GM19397 (cell line): ENCODE data around the gene USP2.

ENCODE experiments used
- ATAC-seq: cut with Tn5 transposase; IDR thresholded peaks from one replicate; pipeline ENCODE4 v1.9.1; 2021; ENCODE audit warnings: mild to moderate bottlenecking, moderate library complexity; ENCODE audit not compliant: unreplicated experiment

The USP2 gene

GRCh38 chr11:119381181-119381988 is at the start of gene USP2:
TSS of gene USP2 (minus strand) at chr11:119381690. CDS start at chr11:119373480, 8,210 bp downstream.
- ATAC-seq, result peak; percentile 98

DNA sequence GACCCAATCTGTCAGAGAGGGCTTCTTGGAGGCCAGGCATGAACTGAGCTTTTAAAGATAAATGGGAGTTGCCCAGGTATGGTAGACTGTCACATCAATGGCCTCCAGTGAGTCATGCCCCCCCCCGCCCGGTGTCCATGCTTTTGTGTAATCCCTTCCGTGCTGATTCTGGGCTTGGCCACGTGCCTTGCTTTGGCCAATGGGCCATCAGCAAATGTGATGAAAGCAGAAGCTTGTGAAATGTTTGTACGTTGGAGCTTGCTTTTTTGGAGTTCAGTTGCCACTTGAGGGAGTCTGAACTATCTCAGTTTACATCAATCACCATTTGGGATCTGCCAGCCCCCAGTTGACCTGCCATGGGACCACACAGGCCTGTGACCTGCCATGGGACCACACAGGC is 45.8 kb upstream of the USP2 start:
- no peak for ATAC-seq

- ATAC-seq, result no peak
Observed at GRCh38 chr11:119426142-119426541, 44.7 kb upstream of the USP2 start.

- ATAC-seq, result no peak
Observed at GRCh38 chr11:119424775-119425174, 43.3 kb upstream of the USP2 start.

DNA sequence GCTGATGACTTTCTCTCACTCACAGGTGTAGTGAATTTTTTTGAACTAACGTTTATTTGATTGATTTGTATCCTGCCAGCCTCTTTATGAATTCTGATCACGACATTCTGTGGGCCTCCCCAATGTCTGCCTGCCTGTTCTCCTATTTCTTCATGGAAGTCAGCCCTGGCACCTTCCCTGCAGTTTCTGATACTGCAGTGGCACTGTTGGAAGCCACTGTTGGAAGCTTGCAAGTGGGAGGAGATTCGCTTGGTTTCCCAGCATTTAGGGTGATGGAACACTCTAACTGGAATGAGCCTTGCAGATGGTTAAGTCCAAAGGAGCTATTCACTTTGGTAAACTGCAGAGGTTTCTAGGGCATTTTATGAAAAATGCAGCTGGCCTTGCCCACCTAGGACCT is 42.8 kb upstream of the USP2 start:
- no peak for ATAC-seq

DNA sequence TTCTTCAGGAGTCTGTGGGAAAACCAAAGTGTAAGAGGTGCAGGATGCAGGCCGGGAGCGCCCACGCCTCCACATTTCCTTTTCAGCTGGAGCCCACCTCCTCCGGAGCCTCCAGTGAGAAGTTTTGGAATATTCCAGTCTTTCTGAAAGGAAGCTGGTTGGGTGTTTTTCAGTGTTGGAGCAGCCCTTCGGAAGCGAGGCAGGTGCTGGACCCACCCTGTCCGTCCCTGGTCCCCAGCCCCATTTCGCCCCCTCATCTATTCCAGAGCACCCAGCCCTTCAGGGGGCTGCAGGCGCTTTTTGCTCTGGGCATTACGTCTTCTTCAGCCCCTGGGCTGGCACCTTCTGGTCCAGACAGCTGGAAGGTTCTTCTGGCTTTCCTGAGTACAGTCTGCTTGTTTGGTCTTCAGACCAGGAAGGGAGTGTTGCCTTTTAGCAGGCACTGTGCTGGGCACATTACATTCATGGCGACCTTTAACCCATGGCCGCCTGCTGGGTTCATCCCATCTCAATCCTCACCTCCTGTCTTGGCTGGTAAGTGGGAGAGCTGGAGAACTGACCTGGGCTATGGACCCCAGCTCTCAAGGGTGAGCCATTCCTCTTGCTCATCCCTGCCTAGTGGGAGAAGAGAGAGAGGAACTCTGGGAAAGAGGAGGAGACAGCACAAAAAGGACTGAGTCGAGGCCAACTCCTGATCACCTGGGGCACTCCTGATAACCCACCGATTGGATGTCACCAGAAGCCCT is 42.2 kb upstream of the USP2 start:
- no peak for ATAC-seq

DNA sequence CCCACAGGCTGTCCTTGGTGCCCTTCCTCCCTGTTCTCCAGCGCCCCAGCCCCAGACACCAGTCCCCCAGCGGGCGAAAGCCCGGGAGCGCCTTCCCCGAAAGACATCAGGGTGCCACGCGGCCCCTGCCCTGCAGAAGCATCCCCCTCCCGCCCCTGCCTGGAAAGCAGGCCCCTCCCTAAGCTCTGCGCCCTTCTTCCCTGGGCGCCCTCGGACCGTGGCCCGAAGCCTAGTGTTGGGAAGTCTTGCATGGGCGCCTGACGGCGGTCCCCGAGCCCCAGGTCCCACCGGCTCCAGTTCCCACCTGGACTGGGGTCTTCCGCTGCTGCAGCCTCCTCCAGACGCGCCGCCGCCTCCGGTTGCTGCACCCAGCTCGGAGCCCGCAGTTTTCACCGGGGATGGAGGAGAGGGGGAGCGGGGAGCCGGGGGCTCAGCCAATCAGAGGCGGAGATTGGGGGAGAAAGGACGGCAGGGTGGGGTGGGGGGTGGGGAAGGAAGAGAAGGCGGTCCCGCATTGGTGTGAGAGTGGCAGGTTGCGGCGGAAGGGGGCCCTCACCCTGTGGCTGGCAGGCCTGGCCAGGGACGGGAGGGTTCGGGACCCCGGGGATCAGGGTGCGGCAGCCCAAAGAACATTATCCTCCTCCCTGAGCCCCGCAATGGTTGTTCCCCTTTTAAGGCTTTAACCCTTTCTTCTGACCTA is 41.5 kb upstream of the USP2 start, which contains the start of gene THY1:
THY1 (minus strand) TSS at position 364 of the 700 bp plus-strand sequence. CDS start 2,267 bp downstream, outside the sequence.
- no peak for ATAC-seq

GRCh38 chr11:119421941-119422808 is 40.7 kb upstream of the USP2 start:
- no peak for ATAC-seq

GRCh38 chr11:119421351-119421750 is 39.9 kb upstream of the USP2 start:
- ATAC-seq, result no peak

DNA sequence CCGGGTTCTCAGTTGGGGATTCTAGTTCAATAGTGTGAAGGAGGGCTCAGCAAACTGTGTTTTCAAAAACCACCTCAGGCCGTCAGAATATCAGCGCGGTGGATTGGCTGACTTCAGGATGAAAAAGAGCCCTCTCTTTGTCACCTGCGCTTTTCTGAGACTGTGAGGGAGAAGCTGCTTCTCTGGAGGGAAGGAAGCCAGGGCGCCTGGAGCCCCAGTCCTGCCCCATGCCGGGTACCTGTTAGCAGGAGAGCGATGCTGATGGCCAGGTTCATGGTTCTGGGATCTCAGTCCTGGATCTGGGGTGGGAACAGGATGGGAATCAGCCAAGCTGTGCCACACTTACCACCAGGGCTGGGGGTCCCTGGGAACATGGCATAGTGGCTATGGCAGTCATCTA is 39.1 kb upstream of the USP2 start:
- ATAC-seq, result no peak

DNA sequence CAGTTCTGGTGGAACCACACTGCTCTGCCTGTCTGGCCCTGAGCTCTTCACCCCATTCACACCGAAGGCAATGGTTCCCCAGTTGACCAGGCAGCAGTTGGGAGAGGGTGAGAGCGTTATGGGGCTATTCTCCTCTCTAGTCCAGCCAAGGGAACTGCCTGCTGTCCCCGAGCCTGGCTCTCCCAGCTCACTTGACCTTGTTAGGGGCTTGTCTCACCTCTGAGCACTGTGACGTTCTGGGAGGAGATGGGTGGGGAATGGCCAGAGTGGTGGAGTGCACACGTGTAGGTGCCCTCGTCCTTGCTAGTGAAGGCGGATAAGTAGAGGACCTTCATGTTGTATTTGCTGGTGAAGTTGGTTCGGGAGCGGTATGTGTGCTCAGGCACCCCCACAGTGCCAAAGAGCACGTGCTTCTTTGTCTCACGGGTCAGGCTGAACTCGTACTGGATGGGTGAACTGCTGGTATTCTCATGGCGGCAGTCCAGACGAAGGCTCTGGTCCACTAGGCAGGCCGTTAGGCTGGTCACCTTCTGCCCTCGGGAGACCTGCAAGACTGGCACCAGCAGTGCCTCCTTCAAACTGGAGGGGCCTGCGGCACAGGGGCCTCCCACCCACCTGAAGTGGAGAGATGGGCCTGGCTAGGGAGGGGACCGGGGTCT is 38.5 kb upstream of the USP2 start:
- ATAC-seq, result no peak

- no peak for ATAC-seq
Observed at GRCh38 chr11:119419246-119419645, 37.8 kb upstream of the USP2 start.

GRCh38 chr11:119418759-119419158 is 37.3 kb upstream of the USP2 start:
- no peak for ATAC-seq

GRCh38 chr11:119417726-119418540 is 36.4 kb upstream of the USP2 start:
- ATAC-seq, result no peak

- no peak for ATAC-seq
Observed at GRCh38 chr11:119416606-119417580, 35.4 kb upstream of the USP2 start.

DNA sequence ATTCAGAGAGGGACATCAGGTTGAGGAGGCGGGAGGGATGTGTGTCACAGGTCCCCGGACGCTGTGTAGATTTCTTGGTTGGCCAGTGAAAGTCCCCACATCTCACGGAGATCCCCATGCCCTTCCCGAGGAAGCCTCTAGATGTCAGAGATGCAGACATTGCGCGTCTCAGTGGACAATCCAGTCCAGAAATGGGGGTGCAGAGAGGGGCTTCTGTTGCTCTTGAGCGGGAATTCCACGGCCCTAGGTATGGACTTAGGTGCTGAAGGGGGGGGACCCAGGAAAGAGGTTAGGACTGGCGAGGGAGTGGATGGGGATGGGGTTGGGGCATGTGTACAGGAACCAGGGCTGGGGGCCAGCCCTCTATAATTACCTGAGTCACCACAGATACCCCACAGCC is 34.5 kb upstream of the USP2 start:
- no peak for ATAC-seq

DNA sequence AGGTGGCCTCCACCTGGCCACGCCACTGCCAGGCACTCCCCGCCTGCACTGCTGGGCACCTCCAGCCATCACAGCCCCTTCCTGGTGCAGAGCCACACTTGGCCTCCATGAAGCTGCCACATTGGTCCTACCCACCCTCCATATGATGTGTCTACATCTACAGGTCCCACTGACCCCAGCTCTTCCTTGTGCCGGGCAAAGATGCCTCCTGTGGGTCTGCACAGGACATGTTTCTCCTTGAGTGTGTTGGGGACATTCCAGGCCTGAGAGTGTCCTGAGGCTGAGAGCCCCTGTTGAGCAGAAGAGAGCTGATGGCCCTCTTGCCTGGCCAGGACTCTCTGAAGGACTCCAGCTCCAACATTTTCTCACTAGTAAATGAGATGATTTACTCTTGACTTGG is 34.0 kb upstream of the USP2 start:
- ATAC-seq, result no peak

- no peak for ATAC-seq
Observed at GRCh38 chr11:119414734-119415133, 33.2 kb upstream of the USP2 start.
